ENCODE data around the gene DUSP5.

DNA sequence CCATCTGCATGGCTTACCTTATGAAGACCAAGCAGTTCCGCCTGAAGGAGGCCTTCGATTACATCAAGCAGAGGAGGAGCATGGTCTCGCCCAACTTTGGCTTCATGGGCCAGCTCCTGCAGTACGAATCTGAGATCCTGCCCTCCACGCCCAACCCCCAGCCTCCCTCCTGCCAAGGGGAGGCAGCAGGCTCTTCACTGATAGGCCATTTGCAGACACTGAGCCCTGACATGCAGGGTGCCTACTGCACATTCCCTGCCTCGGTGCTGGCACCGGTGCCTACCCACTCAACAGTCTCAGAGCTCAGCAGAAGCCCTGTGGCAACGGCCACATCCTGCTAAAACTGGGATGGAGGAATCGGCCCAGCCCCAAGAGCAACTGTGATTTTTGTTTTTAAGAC is 12.4 kb downstream of the DUSP5 start:
- no peak for TF ChIP-seq EZH2phosphoT487 (IDR thresholded peaks at IDR 0.05; ENCODE audit: borderline replicate concordance, low read length)
- no peak for TF ChIP-seq CTCF (IDR thresholded peaks at IDR 0.05; ENCODE audit: low read depth, low read length, poor library complexity, severe bottlenecking)

All from DOHH2 (cell line).